HG03439 (cell line): ENCODE measurements around the gene IGFL1.
"Not testable (repeated sequence)": the region's sequence is repeated elsewhere in the genome, so short reads cannot be mapped to it uniquely, and the experiment has no call there.

ENCODE experiments used
- ATAC-seq: cut with Tn5 transposase; IDR thresholded peaks from one replicate; pipeline ENCODE4 v1.9.1; 2021; ENCODE audit warnings: mild to moderate bottlenecking, moderate library complexity; ENCODE audit not compliant: unreplicated experiment

IGFL1 gene

DNA sequence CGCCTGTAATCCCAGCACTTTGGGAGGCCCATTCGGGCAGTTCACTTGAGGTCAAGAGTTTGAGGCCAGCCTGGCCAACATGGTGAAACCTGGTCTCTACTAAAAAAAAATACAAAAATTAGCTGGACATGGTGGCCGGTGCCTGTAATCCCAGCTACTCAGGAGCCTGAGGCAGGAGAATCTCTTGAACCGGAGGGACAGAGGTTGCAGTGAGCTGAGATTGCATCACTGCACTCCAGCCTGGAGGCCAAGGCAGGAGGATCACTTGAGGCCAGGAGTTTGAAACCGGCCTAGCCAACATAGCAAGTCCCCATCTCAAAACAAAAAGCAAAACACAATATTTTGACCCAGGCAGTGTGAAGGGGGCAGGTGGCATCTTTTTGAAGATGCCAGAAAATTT, 35.3 kb downstream of the IGFL1 start:
- ATAC-seq: not testable (repeated sequence)

DNA sequence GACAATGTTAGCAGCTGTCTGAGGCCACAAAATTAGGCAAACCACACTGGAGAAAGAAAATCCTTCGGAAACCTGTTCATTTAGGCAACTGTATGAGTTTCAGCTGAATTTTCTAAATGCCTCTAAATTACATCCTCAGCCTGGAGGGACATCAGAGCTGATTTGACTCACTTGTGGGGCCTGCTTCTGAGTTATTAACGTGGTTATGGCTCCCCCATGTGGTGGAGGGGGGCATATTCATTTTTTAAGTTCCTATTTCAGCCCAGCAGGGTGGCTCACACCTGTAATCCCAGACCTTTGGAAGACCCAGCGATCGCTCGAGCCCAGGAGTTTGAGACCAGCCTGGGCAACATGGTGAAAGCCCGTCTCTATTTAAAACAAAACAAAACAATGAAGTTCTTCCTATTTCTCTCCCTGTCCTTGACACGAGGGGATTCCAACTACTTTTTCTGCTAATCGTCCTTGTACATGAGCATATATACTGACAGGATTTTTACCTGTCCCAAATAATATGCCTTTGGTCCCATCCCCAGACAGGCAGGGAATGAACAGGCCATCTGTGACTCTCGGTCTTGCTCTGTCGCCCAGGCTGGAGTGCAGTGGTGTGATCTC, 35.8 kb downstream of the IGFL1 start:
- peak; percentile 59 for ATAC-seq

DNA sequence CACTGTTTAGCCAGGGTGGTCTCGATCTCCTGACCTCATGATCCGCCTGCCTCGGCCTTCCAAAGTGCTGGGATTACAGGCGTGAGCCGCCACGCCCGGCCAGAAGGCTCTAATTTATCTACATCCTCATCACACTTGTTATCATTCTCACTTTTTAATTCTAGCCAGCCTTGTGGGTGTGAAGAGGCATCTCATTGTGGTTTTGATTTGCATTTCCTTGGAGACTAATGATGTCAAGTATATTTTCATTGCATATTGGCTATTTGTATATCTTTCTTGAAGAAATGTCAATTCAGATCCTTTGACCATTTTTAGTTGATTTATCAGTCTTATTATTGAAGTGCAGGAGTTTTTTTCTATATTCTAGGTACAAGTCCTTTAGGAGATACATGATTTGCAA, 39.6 kb downstream of the IGFL1 start:
- ATAC-seq: no peak

DNA sequence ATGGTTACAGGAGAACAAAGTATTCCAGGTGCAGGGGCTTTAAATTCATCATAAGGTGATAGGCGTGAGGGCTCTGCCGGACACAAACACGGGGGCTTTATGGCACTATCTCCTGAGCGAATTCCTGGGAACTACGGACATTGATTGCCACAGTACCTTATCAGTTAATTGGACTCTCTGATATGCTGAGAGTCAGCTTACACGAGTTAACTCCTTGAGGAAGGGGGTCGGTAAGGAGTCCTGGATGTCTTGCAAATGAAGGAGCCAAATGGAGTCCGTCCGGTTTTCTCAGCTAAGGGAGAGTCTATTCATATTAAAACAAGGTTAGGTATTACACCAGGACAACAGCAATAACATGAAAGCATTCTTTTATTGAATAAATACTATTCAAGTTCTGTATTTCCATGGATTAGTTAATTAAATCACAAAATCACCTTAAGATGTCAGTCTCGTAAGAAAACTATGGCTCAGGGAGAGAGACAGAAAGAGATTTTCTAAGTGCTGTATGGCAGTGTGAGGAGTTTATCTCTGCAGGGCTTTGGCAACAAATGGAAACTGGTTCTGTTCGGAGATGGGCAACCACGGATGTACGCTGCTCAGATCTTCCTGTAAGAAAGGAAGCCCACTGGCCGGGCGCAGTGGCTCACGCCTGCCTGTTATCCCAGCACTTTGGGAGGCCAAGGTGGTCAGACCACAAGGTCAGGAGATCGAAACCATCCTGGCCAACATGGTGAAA, 41.1 kb downstream of the IGFL1 start:
- no peak for ATAC-seq

DNA sequence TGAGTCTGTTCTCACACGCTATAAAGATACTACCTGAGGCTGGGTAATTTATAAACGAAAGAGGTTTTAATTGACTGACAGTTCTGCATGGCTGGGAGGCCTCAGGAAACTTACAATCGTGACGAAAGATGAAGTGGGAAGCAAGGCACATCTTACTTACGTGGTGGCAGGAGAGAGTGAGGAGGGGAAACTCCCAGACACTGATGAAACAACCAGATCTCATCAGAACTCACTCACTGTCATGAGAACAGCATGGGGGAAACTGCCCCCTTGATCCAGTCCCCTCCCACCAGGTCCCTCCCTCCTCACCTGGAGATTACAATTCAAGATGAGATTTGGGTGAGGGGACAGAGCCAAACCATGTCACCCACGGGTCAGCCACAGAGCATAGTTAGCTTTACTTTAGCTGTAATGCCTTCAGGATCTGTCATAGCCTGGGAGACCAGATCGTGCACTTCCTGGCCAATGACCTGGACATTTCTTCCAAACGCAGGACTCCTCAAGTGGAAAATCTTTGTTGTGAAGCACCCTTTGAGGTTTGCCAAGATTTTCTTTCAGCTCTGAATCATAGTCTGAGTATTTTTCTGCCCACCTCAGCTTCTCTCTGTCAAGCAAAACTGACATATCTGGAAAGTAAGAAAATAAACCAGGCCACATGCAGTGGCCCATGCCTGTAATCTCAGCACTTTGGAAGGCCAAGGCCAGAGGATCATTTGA, 42.1 kb downstream of the IGFL1 start:
- ATAC-seq: no peak

DNA sequence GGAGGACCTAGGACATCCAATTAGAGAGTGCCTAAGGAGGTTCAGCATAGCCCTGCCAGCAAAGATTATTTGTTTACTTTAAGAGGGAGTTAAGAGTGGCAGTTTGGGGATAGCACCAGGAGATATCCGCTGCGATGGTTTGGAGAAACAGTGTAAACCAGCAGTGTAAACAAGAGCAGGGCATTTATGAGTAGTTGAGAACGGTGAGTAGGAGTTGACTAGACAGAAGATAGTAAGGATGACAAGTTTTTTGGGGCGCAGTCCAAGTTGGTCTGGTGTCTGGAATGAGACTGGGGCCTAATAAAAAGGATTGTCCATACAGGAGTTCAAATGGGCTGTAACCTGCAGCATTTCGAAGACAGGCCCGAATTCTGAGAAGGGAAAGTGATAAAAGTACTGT, 44.4 kb downstream of the IGFL1 start:
- ATAC-seq: not testable (repeated sequence)

DNA sequence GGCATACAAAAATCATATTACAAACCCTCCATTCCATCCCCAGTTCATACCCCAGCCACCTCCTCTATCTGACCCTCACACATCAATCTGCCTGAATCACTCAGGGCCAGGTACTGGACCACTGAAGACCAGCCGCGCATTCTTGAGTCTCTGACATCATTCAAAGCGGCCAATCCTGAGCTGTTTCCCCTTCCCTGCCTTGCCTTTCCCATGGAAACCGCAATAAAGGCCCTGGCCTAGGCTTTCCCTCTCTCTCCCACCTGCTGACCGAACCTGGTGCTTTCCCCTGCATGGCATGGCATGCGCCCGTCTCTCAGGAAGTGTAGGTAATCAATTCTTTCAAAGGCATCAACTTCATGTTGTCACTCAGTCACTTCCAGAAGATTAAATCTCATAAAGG, 49.6 kb downstream of the IGFL1 start:
- ATAC-seq: no peak
